Stimulated activated CD4-positive, alpha-beta T cell treated with anti-CD3 and anti-CD28 coated beads, Interleukin-12 subunit alpha, Interleukin-12 subunit beta, amount 100 ng/mL, for 24 hours (primary cell): Measurements from ENCODE around the gene SFSWAP.
"Not testable (repeated sequence)": the region's sequence is repeated elsewhere in the genome, so short reads cannot be mapped to it uniquely, and the experiment has no call there.

Experiments used
- DNase-seq, 2 experiments: peaks; one replicate each; pipeline ENCODE4 v3.0.0-alpha.2; 2020; ENCODE audit warnings: low read depth in 2 of 2

SFSWAP gene

GRCh38 chr12:131701705-131702572 lies 9.0 kb upstream of the SFSWAP start:
- no peak for DNase-seq

- DNase-seq: no peak
Measured at GRCh38 chr12:131702573-131702877, 8.4 kb upstream of the SFSWAP start.

- no peak for DNase-seq
Measured at GRCh38 chr12:131703161-131703560, 7.7 kb upstream of the SFSWAP start.

GRCh38 chr12:131704509-131704908 lies 6.4 kb upstream of the SFSWAP start:
- DNase-seq: no peak

GRCh38 chr12:131706709-131707108 lies 4.2 kb upstream of the SFSWAP start:
- not testable (repeated sequence) for DNase-seq

- no peak for DNase-seq
Measured at GRCh38 chr12:131709226-131709625, 1.7 kb upstream of the SFSWAP start.

- no peak for DNase-seq
Measured at GRCh38 chr12:131711551-131712205, 788 bp downstream of the SFSWAP start.

GRCh38 chr12:131713349-131713748 lies 2.5 kb downstream of the SFSWAP start:
- no peak for DNase-seq

GRCh38 chr12:131714759-131715158 lies 3.9 kb downstream of the SFSWAP start:
- DNase-seq: no peak

GRCh38 chr12:131716282-131716681 lies 5.4 kb downstream of the SFSWAP start:
- no peak for DNase-seq

- DNase-seq: no peak
Measured at GRCh38 chr12:131720241-131720640, 9.4 kb downstream of the SFSWAP start.

GRCh38 chr12:131720921-131721320 lies 10.0 kb downstream of the SFSWAP start:
- DNase-seq: no peak

GRCh38 chr12:131721548-131721947 lies 10.7 kb downstream of the SFSWAP start:
- DNase-seq: no peak

GRCh38 chr12:131723532-131723931 lies 12.6 kb downstream of the SFSWAP start:
- DNase-seq: no peak

- no peak for DNase-seq
Measured at GRCh38 chr12:131724534-131724933, 13.6 kb downstream of the SFSWAP start.

- no peak for DNase-seq
Measured at GRCh38 chr12:131725503-131725902, 14.6 kb downstream of the SFSWAP start.

GRCh38 chr12:131728720-131729119 lies 17.8 kb downstream of the SFSWAP start:
- DNase-seq: no peak

GRCh38 chr12:131729254-131729955 lies 18.5 kb downstream of the SFSWAP start:
- DNase-seq: no peak

- DNase-seq: no peak
Measured at GRCh38 chr12:131732996-131733615, 22.2 kb downstream of the SFSWAP start.

GRCh38 chr12:131733874-131734273 lies 23.0 kb downstream of the SFSWAP start:
- DNase-seq: no peak

- no peak for DNase-seq
Measured at GRCh38 chr12:131734336-131735152, 23.7 kb downstream of the SFSWAP start.

GRCh38 chr12:131735153-131735456 lies 24.2 kb downstream of the SFSWAP start:
- DNase-seq: no peak
